Thyroid gland (tissue), 4 donors: Measurements from ENCODE around the gene CAPZA1. TPM values are rescaled to one million over a fixed set of nuclear protein-coding genes. Genes with fewer than 3 reads are reported as not detected.

Source experiments
- DNase-seq, 2 donors: peaks; one replicate each; pipeline ENCODE4 v3.0.0-alpha.2; 2019
- H3K27ac ChIP-seq, 3 donors: fragments of 200-600 bp; sonication (generic); 1 replicate in 2 of 3; 2 replicates in 1 of 3; pipeline ENCODE4 v1.5.1; 2016 to 2019; ENCODE audit warnings: mild to moderate bottlenecking in 1 of 3, moderate library complexity in 1 of 3
- H3K27me3 ChIP-seq: fragments of 200-600 bp; sonication (generic); one replicate; pipeline ENCODE4 v1.5.1; 2019
- H3K36me3 ChIP-seq, 2 donors: fragments of 200-600 bp; sonication (generic); one replicate each; pipeline ENCODE4 v1.5.1; 2016 to 2019
- H3K4me1 ChIP-seq, 2 donors: fragments of 200-600 bp; sonication (generic); one replicate each; pipeline ENCODE4 v1.5.1; 2017 to 2019
- H3K4me3 ChIP-seq, 3 donors: fragments of 200-600 bp; sonication (generic); replicated peaks in 1 of 3; 1 replicate in 2 of 3; 2 replicates in 1 of 3; pipeline ENCODE4 v1.5.1; 2016; ENCODE audit warnings: mild to moderate bottlenecking in 1 of 3
- H3K9me3 ChIP-seq: fragments of 200-600 bp; sonication (generic); one replicate; pipeline ENCODE4 v1.5.1; 2017
- POLR2A ChIP-seq, 2 donors: fragments of 450-650 bp; IDR thresholded peaks; one replicate each; pipeline ENCODE4 v1.6.1; 2017; ENCODE audit warnings: antibody characterized with exemption in 2 of 2, mild to moderate bottlenecking in 2 of 2, moderate library complexity in 1 of 2
- WGBS, 2 donors: methylation state at CpG; one replicate each; pipeline ENCODE4 v1.1.5; 2017; 5-methylcytosine and 5-hydroxymethylcytosine counted together
- intact Hi-C: fragments of 100-400 bp; cut with DNase I; formaldehyde crosslinking; loops from one replicate; pipeline ENCODE4 v1.15.1; 2023
- total RNA-seq, 4 donors: library from RNA; depleted of rRNA; stranded (reverse); fragments of >200 nt; gene quantifications; one replicate each; pipeline ENCODE4 v1.2.3, GENCODE V29; 2016
- TF ChIP-seq, protein P1 (sequence below), 6 experiments: fragments of 200-600 bp in 3 of 6; fragments of 450-650 bp in 3 of 6; sonication (generic) in 3 of 6; IDR thresholded peaks; one replicate each; pipeline ENCODE4 v1.5.1; 2016 to 2019; ENCODE audit warnings: antibody characterized with exemption in 6 of 6, mild to moderate bottlenecking in 2 of 6, inconsistent platforms in 1 of 6, moderate library complexity in 1 of 6

Gene CAPZA1
- total RNA-seq, 4 donors from 2014 or later, result 106 to 162 (median 130) TPM

DNA sequence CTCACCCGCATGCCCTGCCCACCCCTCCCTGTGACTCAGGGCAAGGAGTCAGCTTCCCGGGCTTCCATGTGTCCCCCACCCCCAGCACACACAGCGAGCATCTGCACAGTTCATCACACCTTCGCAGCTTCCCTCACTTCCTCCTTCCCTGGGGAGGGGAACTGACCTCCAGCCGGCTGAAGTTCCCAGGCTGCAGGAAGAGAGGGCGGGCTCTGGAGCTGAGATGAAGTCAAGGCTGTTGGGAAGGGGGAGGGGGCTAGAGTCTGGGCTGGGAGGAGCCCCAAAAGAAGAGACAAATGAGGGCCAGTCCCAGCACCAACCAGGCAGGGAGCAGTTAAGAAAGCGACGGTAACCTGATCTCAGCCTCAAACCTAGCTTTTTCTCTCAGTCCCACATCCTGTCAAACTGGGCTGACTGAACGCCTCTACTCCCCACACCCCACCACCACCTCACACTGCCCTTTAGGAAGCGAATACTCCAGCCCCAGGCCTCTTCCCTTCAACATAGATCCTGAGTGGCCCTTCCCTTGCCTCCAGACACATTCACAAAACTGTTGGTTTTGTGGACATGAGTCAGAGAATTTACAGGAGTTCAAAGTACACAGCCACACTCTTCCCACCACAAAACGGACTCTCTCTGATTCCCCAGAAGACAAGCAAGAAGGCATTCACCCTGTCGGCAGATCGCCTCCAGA, 85.4 kb downstream of the CAPZA1 start:
- Histone ChIP-seq H3K9me3 (no peaks in the 10 kb centered on the region), H3K4me3 (peak overlapping the region in 1 of 3 donors; percentile 99), H3K36me3 (peaks cover 3 to 4% of the 10 kb centered on the region in 2 donors), H3K27me3 (no peaks in the 10 kb centered on the region), H3K27ac (peak overlapping the region; percentile 75 to 97 (median 95)), H3K4me1 (peaks cover 28 to 49% of the 10 kb centered on the region in 2 donors)
- TF ChIP-seq, protein P1, sequence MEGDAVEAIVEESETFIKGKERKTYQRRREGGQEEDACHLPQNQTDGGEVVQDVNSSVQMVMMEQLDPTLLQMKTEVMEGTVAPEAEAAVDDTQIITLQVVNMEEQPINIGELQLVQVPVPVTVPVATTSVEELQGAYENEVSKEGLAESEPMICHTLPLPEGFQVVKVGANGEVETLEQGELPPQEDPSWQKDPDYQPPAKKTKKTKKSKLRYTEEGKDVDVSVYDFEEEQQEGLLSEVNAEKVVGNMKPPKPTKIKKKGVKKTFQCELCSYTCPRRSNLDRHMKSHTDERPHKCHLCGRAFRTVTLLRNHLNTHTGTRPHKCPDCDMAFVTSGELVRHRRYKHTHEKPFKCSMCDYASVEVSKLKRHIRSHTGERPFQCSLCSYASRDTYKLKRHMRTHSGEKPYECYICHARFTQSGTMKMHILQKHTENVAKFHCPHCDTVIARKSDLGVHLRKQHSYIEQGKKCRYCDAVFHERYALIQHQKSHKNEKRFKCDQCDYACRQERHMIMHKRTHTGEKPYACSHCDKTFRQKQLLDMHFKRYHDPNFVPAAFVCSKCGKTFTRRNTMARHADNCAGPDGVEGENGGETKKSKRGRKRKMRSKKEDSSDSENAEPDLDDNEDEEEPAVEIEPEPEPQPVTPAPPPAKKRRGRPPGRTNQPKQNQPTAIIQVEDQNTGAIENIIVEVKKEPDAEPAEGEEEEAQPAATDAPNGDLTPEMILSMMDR (IDR thresholded peaks at IDR 0.05), result peak in 1 of 6 experiments; percentile 14
- TF ChIP-seq POLR2A (IDR thresholded peaks at IDR 0.05), result peak in 1 of 2 donors; percentile 90
- 3 to 5% methylated on average over 13 of the region's 13 CpGs for WGBS, 2 donors
- DNase-seq, result peak; percentile 93 to 95
- intact Hi-C loops, result loop anchor here (5.0 to 10.0 kb wide), 3 partner anchors 200 to 313 kb away; partner anchors contain the start of gene WNT2B

DNA sequence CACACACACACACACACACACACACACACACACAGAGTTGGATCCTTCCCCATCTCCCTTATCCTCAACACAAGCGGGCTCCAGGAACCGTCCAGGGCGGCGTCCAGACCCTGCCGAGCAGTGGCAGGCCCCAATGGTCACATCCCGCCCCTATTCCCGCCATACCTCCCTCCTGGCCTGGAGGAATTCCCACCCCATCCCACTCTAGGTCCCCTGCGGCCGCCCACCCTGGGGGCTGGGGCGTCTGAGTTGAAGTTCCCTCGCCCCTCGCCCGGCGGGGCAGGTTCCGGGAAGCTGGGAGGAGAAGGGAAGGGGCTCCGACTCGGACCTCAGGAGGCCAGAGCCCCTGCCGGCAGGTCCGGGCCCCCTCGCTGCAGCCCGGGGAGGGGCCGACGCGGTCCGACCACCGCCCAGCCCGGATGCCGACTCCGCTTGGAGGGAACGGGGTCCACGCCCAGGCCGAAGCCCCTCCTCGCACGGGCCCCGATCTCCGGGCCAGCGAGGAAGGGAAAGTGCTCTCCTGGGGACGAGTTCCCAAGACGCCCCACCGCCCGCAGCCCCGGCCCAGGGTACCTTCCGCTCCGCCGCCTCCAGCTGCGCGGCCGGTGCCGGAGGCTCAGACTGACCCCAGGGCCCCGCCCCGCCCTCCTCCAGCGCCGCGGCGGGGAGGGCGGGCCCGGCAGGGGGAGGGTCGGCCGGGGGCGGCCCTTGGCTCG, 87.0 kb downstream of the CAPZA1 start, which contains the start of gene RHOC:
RHOC (minus strand) TSS at position 623 of the 716 bp plus-strand sequence. CDS start 3,328 bp downstream, outside the sequence.
- TF ChIP-seq, protein P1 (IDR thresholded peaks at IDR 0.05), result no peak
- peak; percentile 38 to 78 for TF ChIP-seq POLR2A (IDR thresholded peaks at IDR 0.05)
- peaks cover 15 to 33% of the 10 kb centered on the region in 2 donors for H3K4me1 ChIP-seq
- H3K27ac ChIP-seq, result peak within 1 kb of the TSS; percentile 92 to 97 (median 95)
- peaks cover 3 to 4% of the 10 kb centered on the region in 2 donors for H3K36me3 ChIP-seq
- H3K9me3 ChIP-seq, result no peaks in the 10 kb centered on the region
- no peaks in the 10 kb centered on the region for H3K27me3 ChIP-seq
- DNase-seq, result peak; percentile 72 to 73
- 9 to 10% methylated on average over 12 to 14 of the region's 61 CpGs for WGBS, 2 donors
- H3K4me3 ChIP-seq, result peak within 1 kb of the TSS; percentile 87 to 100 (median 99)
- intact Hi-C loops, result loop anchor here (5.0 to 10.0 kb wide), 3 partner anchors 202 to 314 kb away; partner anchors contain the start of gene WNT2B

- H3K9me3 ChIP-seq, result no peaks in the 10 kb centered on the region
Observed at GRCh38 chr1:112707221-112708001, 87.8 kb downstream of the CAPZA1 start.

GRCh38 chr1:112708002-112708448, 88.4 kb downstream of the CAPZA1 start:
- TF ChIP-seq, protein P1 (IDR thresholded peaks at IDR 0.05), result no peak
- TF ChIP-seq POLR2A (IDR thresholded peaks at IDR 0.05), result no peak
- Histone ChIP-seq H3K4me1 (peaks cover 15 to 29% of the 10 kb centered on the region in 2 donors), H3K36me3 (no peaks in the 10 kb centered on the region), H3K27ac (no peak overlapping the region), H3K9me3 (no peaks in the 10 kb centered on the region), H3K4me3 (no peak overlapping the region), H3K27me3 (no peaks in the 10 kb centered on the region)
- 86 to 93% methylated on average over 6 of the region's 6 CpGs for WGBS, 2 donors
- intact Hi-C loops, result loop anchor here (5.0 to 10.0 kb wide), 3 partner anchors 203 to 316 kb away; partner anchors contain the start of gene WNT2B
- no peak for DNase-seq

More at GRCh38 chr1:112707221-112708001, 87.8 kb downstream of the CAPZA1 start:
- intact Hi-C loops, result loop anchor here (5.0 to 10.0 kb wide), 3 partner anchors 203 to 315 kb away; partner anchors contain the start of gene WNT2B
- peak; percentile 90 for DNase-seq
- Histone ChIP-seq H3K36me3 (peaks cover under 1 to 2% of the 10 kb centered on the region in 2 donors), H3K27ac (peak overlapping the region; percentile 92 to 97 (median 95)), H3K27me3 (no peaks in the 10 kb centered on the region), H3K4me1 (peaks cover 15 to 29% of the 10 kb centered on the region in 2 donors), H3K4me3 (peak overlapping the region; percentile 18 to 99 (median 87))
- 11 to 13% methylated on average over 25 to 26 of the region's 42 CpGs for WGBS, 2 donors
- TF ChIP-seq POLR2A (IDR thresholded peaks at IDR 0.05), result no peak
- TF ChIP-seq, protein P1 (IDR thresholded peaks at IDR 0.05), result peak; percentile 78 to 95 (median 90)
